K562 (cell line): Measurements from ENCODE around the gene OSBPL1A. TPM values are rescaled to one million over a fixed set of nuclear protein-coding genes. Genes with fewer than 3 reads are reported as not detected.

Experiments
- ATAC-seq: fragments of 200-7000 bp; cut with Tn5 transposase; 3 replicates; pipeline ENCODE4 v1.9.1; 2020; ENCODE audit warnings: moderate library complexity
- BruUV-seq: library from RNA; stranded (reverse); fragments of 400-500 nt; replicated peaks from 2 replicates; lab custom pipeline; 2021; lab: Mats Ljungman, UMichigan
- CTCF ChIA-PET: fragments of 300-600 bp; formaldehyde crosslinking; extraction: SDS; loops from one replicate; lab custom pipeline; 2021; ENCODE audit warnings: low intra/inter-chr PET ratio; lab: Yijun Ruan, JAX
- POLR2A ChIA-PET: fragments of 300-600, 350-650 bp; sonication (Branson Sonifier 250); formaldehyde crosslinking; extraction: SDS; loops from one replicate; lab custom pipeline; 2021; ENCODE audit warnings: antibody characterized with exemption, inconsistent platforms; lab: Yijun Ruan, JAX
- DNase-seq, 4 experiments: peaks; one replicate each; pipeline versions ENCODE4 v3.0.0 to v3.0.0-alpha.2; 2011 to 2018; ENCODE audit warnings: low spot score in 3 of 4, mixed read lengths in 3 of 4; ENCODE audit errors: extremely low read depth in 1 of 4
- FAIRE-seq: peaks from 2 replicates; lab custom pipeline; 2011; peaks lifted over from hg19 to GRCh38; lab: Jason Lieb, UNC
- H2AFZ ChIP-seq: 2 replicates; pipeline ENCODE4 v1.6.0; 2011; ENCODE audit warnings: low read depth, low read length, control low read depth, inconsistent platforms
- H3K27ac ChIP-seq: fragments of 200-600 bp; 3 replicates; pipeline ENCODE4 v1.8.0; 2011; ENCODE audit warnings: low read depth, mild to moderate bottlenecking, control low read depth, inconsistent platforms, low read length, moderate library complexity, mixed read lengths; ENCODE audit errors: extremely low read depth
- H3K27me3 ChIP-seq, 2 experiments: fragments of 300-600 bp in 1 of 2; 2 replicates in 1 of 2; 3 replicates in 1 of 2; pipeline versions ENCODE4 v1.6.0 to v1.8.0; 2011; ENCODE audit warnings: inconsistent platforms in 2 of 2, low read length in 2 of 2, mild to moderate bottlenecking in 1 of 2, mixed read lengths in 1 of 2, moderate library complexity in 1 of 2; ENCODE audit not compliant: control insufficient read depth in 2 of 2, insufficient read depth in 2 of 2
- H3K36me3 ChIP-seq: fragments of 300-600 bp; 3 replicates; pipeline ENCODE4 v1.8.0; 2011; ENCODE audit warnings: mild to moderate bottlenecking, low read length, inconsistent platforms; ENCODE audit not compliant: control insufficient read depth, insufficient read depth
- H3K4me1 ChIP-seq, 2 experiments: fragments of 200-600 bp in 1 of 2; replicated peaks in 1 of 2; 2 replicates in 1 of 2; 3 replicates in 1 of 2; pipeline versions ENCODE4 v1.5.1 to v1.8.0; 2011; ENCODE audit warnings: inconsistent platforms in 2 of 2, low read length in 2 of 2, mild to moderate bottlenecking in 1 of 2, mixed read lengths in 1 of 2, moderate library complexity in 1 of 2; ENCODE audit not compliant: control insufficient read depth in 2 of 2, insufficient read depth in 2 of 2
- H3K4me2 ChIP-seq: 2 replicates; pipeline ENCODE4 v1.6.1; 2011; ENCODE audit warnings: low read length, control low read depth, inconsistent platforms, mixed read lengths; ENCODE audit not compliant: insufficient read depth
- H3K4me3 ChIP-seq: fragments of 200-600 bp; sonication (generic), shearing (Covaris generic); 2 replicates; pipeline ENCODE4 v1.5.1; 2016; ENCODE audit warnings: control low read depth, inconsistent platforms
- H3K79me2 ChIP-seq: fragments of 200-600 bp; 3 replicates; pipeline ENCODE4 v1.8.0; 2011; ENCODE audit warnings: low read length, inconsistent platforms; ENCODE audit not compliant: control insufficient read depth, insufficient read depth
- H3K9ac ChIP-seq, 2 experiments: 2 replicates each; pipeline versions ENCODE4 v1.6.0 to v1.6.1; 2011; ENCODE audit warnings: low read depth in 2 of 2, low read length in 2 of 2, control low read depth in 1 of 2, inconsistent platforms in 1 of 2, mild to moderate bottlenecking in 1 of 2, mixed read lengths in 1 of 2; ENCODE audit not compliant: insufficient read depth in 1 of 2
- H3K9me1 ChIP-seq: one replicate; pipeline ENCODE4 v1.6.0; 2011; ENCODE audit warnings: inconsistent platforms, mild to moderate bottlenecking, low read length, moderate library complexity; ENCODE audit not compliant: control insufficient read depth, insufficient read depth
- H3K9me3 ChIP-seq: replicated peaks from 2 replicates; pipeline ENCODE4 v1.5.1; 2011; ENCODE audit warnings: low read depth, low read length, inconsistent platforms; ENCODE audit not compliant: control insufficient read depth, insufficient read depth
- H4K20me1 ChIP-seq: replicated peaks from 2 replicates; pipeline ENCODE4 v1.6.1; 2011; ENCODE audit warnings: low read length, inconsistent platforms, mixed read lengths; ENCODE audit not compliant: control insufficient read depth, insufficient read depth
- IRF1 ChIP-seq: sonication (generic); formaldehyde crosslinking; IDR thresholded peaks from 2 replicates; pipeline ENCODE4 v1.8.0; 2022; ENCODE audit warnings: missing genetic modification reagents, mild to moderate bottlenecking, borderline replicate concordance
- PURB ChIP-seq: sonication (generic); formaldehyde crosslinking; IDR thresholded peaks from 2 replicates; pipeline ENCODE4 v1.9.0; 2021; ENCODE audit warnings: low read depth, mild to moderate bottlenecking, missing genetic modification reagents
- ZFX ChIP-seq: sonication (generic); formaldehyde crosslinking; IDR thresholded peaks from 2 replicates; pipeline ENCODE4 v1.8.0; 2022; ENCODE audit warnings: mild to moderate bottlenecking, missing genetic modification reagents, moderate library complexity
- WGBS: fragments of 100-300 bp; shearing (Covaris generic); methylation state at CpG from one replicate; pipeline ENCODE4 v1.1.6; 2016; ENCODE audit warnings: low coverage, mixed read lengths; ENCODE audit not compliant: insufficient coverage; ENCODE audit errors: missing lambda C conversion rate; 5-methylcytosine and 5-hydroxymethylcytosine counted together
- in situ Hi-C: fragments of 300-500 bp; cut with MboI; formaldehyde crosslinking; loops from 4 replicates; pipeline ENCODE4 v1.15.0; 2018; ENCODE audit warnings: inconsistent platforms, mixed read lengths
- intact Hi-C: fragments of 100-400 bp; cut with micrococcal nuclease; formaldehyde crosslinking; loops from 2 replicates; pipeline ENCODE4 v1.14.2; 2022
- polyA plus RNA-seq, 8 experiments: library from polyadenylated mRNA; depleted of rRNA in 4 of 8; stranded (reverse) in 5 of 8; unstranded in 3 of 8; fragments of >200 nt; fragmentation: Nextera tagmentation in 2 of 8; fragmentation: Illumina TruSeq in 1 of 8; extraction: Ambion mirVana in 2 of 8; extraction: Trizol in 1 of 8; gene quantifications; 2 replicates each; pipeline versions ENCODE4 v1.2.1 to v1.2.3, GENCODE V29; 2011 to 2014; ENCODE audit warnings: inconsistent platforms in 1 of 8, missing spikeins in 1 of 8
- total RNA-seq, 7 experiments: library from RNA; depleted of rRNA in 6 of 7; stranded (reverse); fragments of >200 nt in 6 of 7; fragmentation: Illumina TruSeq in 2 of 7; extraction: Trizol in 2 of 7; gene quantifications; 2 replicates each; pipeline versions ENCODE4 v1.2.1 to v1.2.3, GENCODE V29; 2011 to 2021; ENCODE audit warnings: low replicate concordance in 1 of 7

OSBPL1A gene
- total and polyA plus RNA-seq, 9 of the 15 experiments (the other 6 are each of a cell fraction or from before 2014, with no cell fraction given) = 0.40 to 0.49 TPM; not detected in 7

- TF ChIP-seq IRF1 (CRISPR knock-in tag) (no peak), ZFX (CRISPR knock-in tag) (no peak)
- TF ChIP-seq, all 486 proteins: peak for 0
These were observed 209.9 kb downstream of the OSBPL1A start (continued) for GRCh38 chr18:24187689-24188088.

GRCh38 chr18:24187049-24187448, 210.6 kb downstream of the OSBPL1A start:
- Histone ChIP-seq H4K20me1 (no peaks in the 10 kb centered on the region), H3K9ac (no peak overlapping the region), H3K4me2 (no peak overlapping the region), H3K4me3 (no peak overlapping the region), H3K79me2 (no peaks in the 10 kb centered on the region), H2AFZ (no peak overlapping the region), H3K27me3 (peaks cover 4 to 5% of the 10 kb centered on the region in 2 experiments; a peak in 2 of 5 replicates), H3K9me1 (no peaks in the 10 kb centered on the region), H3K36me3 (no peaks in the 10 kb centered on the region), H3K27ac (no peak overlapping the region), H3K9me3 (no peaks in the 10 kb centered on the region), H3K4me1 (no peaks in the 10 kb centered on the region)
- ATAC-seq (no peak), DNase-seq (no peak), FAIRE-seq (no peak)
- no TSS peak for BruUV-seq
- intact Hi-C loops (no loop called here), in situ Hi-C loops (no loop called here)
- WGBS = under 1% methylated on average over 5 of the region's 5 CpGs
- TF ChIP-seq PURB = no peak
- POLR2A ChIA-PET = interaction anchor here (0.7 kb wide), 1 partner anchor 143 kb away, joined by 3 read pairs; no protein-coding TSS in a partner anchor
- CTCF ChIA-PET = no interaction called here
